ENCODE results near the gene TEX35. TPM values are rescaled to one million over a fixed set of nuclear protein-coding genes. Genes with fewer than 3 reads are reported as not detected.
"Not testable (repeated sequence)": the region's sequence is repeated elsewhere in the genome, so short reads cannot be mapped to it uniquely, and the experiment has no call there.

TEX35 gene
- total RNA-seq, 4 donors from 2014 or later = not detected

- in situ Hi-C loops (cut with MboI; ENCODE audit: low pct_ligation_motif_present in 1 of 4, low pct_unique_long_range_greater_than_20kb in 1 of 4, low sequenced_read_pairs in 3 of 4) = loop anchor here (10.0 to 25.0 kb wide), 4 partner anchors 187 to 814 kb away; partner anchors contain the start of gene AXDND1 (in 3 of the 4)
- H3K27me3 ChIP-seq = no peaks in the 10 kb centered on the region
- intact Hi-C loops (cut with DNase I; ENCODE audit: low total_unique reads) = no loop called here
- H3K4me1 ChIP-seq = peaks cover 8 to 20% (median 14%) of the 10 kb centered on the region in 4 donors
- no peaks in the 10 kb centered on the region for H3K36me3 ChIP-seq
- H3K9me3 ChIP-seq = no peaks in the 10 kb centered on the region
- 82% methylated on average over 3 of the region's 3 CpGs; no CpG with 5 or more reads in 1 of the 2 donors for WGBS, 2 donors (ENCODE audit: low coverage in 1 of 2)
- H3K27ac ChIP-seq = no peak overlapping the region
- no peak overlapping the region for H3K4me3 ChIP-seq
- TF ChIP-seq CTCF (IDR thresholded peaks at IDR 0.05) (no peak), EP300 (IDR thresholded peaks at IDR 0.05; ENCODE audit: low read depth) (no peak), POLR2AphosphoS5 (IDR thresholded peaks at IDR 0.05) (no peak), POLR2A (IDR thresholded peaks at IDR 0.05) (no peak)
- DNase-seq = no peak
Observed at GRCh38 chr1:178548108-178548507, 35.2 kb downstream of the TEX35 start.

- no peaks in the 10 kb centered on the region for H3K27me3 ChIP-seq
- in situ Hi-C loops (cut with MboI; ENCODE audit: low pct_ligation_motif_present in 1 of 4, low pct_unique_long_range_greater_than_20kb in 1 of 4, low sequenced_read_pairs in 3 of 4) = no loop called here
- H3K4me1 ChIP-seq = no peaks in the 10 kb centered on the region
- TF ChIP-seq POLR2AphosphoS5 (IDR thresholded peaks at IDR 0.05) (no peak), POLR2A (IDR thresholded peaks at IDR 0.05) (no peak), EP300 (IDR thresholded peaks at IDR 0.05; ENCODE audit: low read depth) (no peak), CTCF (IDR thresholded peaks at IDR 0.05) (no peak)
- H3K36me3 ChIP-seq = no peaks in the 10 kb centered on the region
- WGBS, 2 donors (ENCODE audit: low coverage in 1 of 2) = 33 to 64% methylated on average over 1 to 3 of the region's 3 CpGs
- H3K27ac ChIP-seq = no peak overlapping the region
- no peak for DNase-seq
- intact Hi-C loops (cut with DNase I; ENCODE audit: low total_unique reads) = no loop called here
- H3K9me3 ChIP-seq = peaks cover 0 to 4% of the 10 kb centered on the region in 2 donors
- no peak overlapping the region for H3K4me3 ChIP-seq
Observed at GRCh38 chr1:178551307-178551706, 38.4 kb downstream of the TEX35 start.

- H3K4me3 ChIP-seq = no peak overlapping the region
- in situ Hi-C loops (cut with MboI; ENCODE audit: low pct_ligation_motif_present in 1 of 4, low pct_unique_long_range_greater_than_20kb in 1 of 4, low sequenced_read_pairs in 3 of 4) = no loop called here
- H3K27ac ChIP-seq = no peak overlapping the region
- intact Hi-C loops (cut with DNase I; ENCODE audit: low total_unique reads) = no loop called here
- TF ChIP-seq EP300 (IDR thresholded peaks at IDR 0.05; ENCODE audit: low read depth) (no peak), POLR2A (IDR thresholded peaks at IDR 0.05) (no peak), POLR2AphosphoS5 (IDR thresholded peaks at IDR 0.05) (no peak), CTCF (IDR thresholded peaks at IDR 0.05) (no peak)
- peaks cover 0 to 4% of the 10 kb centered on the region in 2 donors for H3K9me3 ChIP-seq
- WGBS, 2 donors (ENCODE audit: low coverage in 1 of 2) = 88 to 100% methylated on average over 1 to 3 of the region's 3 CpGs
- no peaks in the 10 kb centered on the region for H3K4me1 ChIP-seq
- no peak for DNase-seq
- H3K36me3 ChIP-seq = no peaks in the 10 kb centered on the region
- no peaks in the 10 kb centered on the region for H3K27me3 ChIP-seq
Observed at GRCh38 chr1:178551940-178552339, 39.0 kb downstream of the TEX35 start.

GRCh38 chr1:178552856-178553255 is 39.9 kb downstream of the TEX35 start:
- no peak overlapping the region for H3K27ac ChIP-seq
- in situ Hi-C loops (cut with MboI; ENCODE audit: low pct_ligation_motif_present in 1 of 4, low pct_unique_long_range_greater_than_20kb in 1 of 4, low sequenced_read_pairs in 3 of 4) = no loop called here
- 92% methylated on average over 3 of the region's 3 CpGs; no CpG with 5 or more reads in 1 of the 2 donors for WGBS, 2 donors (ENCODE audit: low coverage in 1 of 2)
- no peak overlapping the region for H3K4me3 ChIP-seq
- no peak for TF ChIP-seq POLR2A (IDR thresholded peaks at IDR 0.05)
- TF ChIP-seq CTCF (IDR thresholded peaks at IDR 0.05) = no peak
- no peak for TF ChIP-seq EP300 (IDR thresholded peaks at IDR 0.05; ENCODE audit: low read depth)
- TF ChIP-seq POLR2AphosphoS5 (IDR thresholded peaks at IDR 0.05) = no peak
- no peaks in the 10 kb centered on the region for H3K36me3 ChIP-seq
- H3K9me3 ChIP-seq = peaks cover 0 to 4% of the 10 kb centered on the region in 2 donors
- intact Hi-C loops (cut with DNase I; ENCODE audit: low total_unique reads) = no loop called here
- no peaks in the 10 kb centered on the region for H3K27me3 ChIP-seq
- no peak for DNase-seq
- H3K4me1 ChIP-seq = no peaks in the 10 kb centered on the region

GRCh38 chr1:178554351-178554750 is 41.4 kb downstream of the TEX35 start:
- H3K27ac ChIP-seq; in situ Hi-C loops (cut with MboI; ENCODE audit: low pct_ligation_motif_present in 1 of 4, low pct_unique_long_range_greater_than_20kb in 1 of 4, low sequenced_read_pairs in 3 of 4); H3K36me3 ChIP-seq; intact Hi-C loops (cut with DNase I; ENCODE audit: low total_unique reads); DNase-seq; H3K4me1 ChIP-seq; H3K9me3 ChIP-seq; H3K4me3 ChIP-seq; H3K27me3 ChIP-seq: not testable (repeated sequence)
- WGBS, 2 donors (ENCODE audit: low coverage in 1 of 2) = 71 to 98% methylated on average over 1 to 5 of the region's 5 CpGs

GRCh38 chr1:178555613-178556012 is 42.7 kb downstream of the TEX35 start:
- intact Hi-C loops (cut with DNase I; ENCODE audit: low total_unique reads); H3K4me1 ChIP-seq; DNase-seq; H3K4me3 ChIP-seq; H3K36me3 ChIP-seq; H3K27ac ChIP-seq; H3K27me3 ChIP-seq; in situ Hi-C loops (cut with MboI; ENCODE audit: low pct_ligation_motif_present in 1 of 4, low pct_unique_long_range_greater_than_20kb in 1 of 4, low sequenced_read_pairs in 3 of 4); H3K9me3 ChIP-seq: not testable (repeated sequence)
- 89 to 96% methylated on average over 1 of the region's 1 CpG for WGBS, 2 donors (ENCODE audit: low coverage in 1 of 2)

- H3K4me1 ChIP-seq; H3K36me3 ChIP-seq; H3K9me3 ChIP-seq; in situ Hi-C loops (cut with MboI; ENCODE audit: low pct_ligation_motif_present in 1 of 4, low pct_unique_long_range_greater_than_20kb in 1 of 4, low sequenced_read_pairs in 3 of 4); DNase-seq; intact Hi-C loops (cut with DNase I; ENCODE audit: low total_unique reads); H3K27ac ChIP-seq; H3K4me3 ChIP-seq; H3K27me3 ChIP-seq: not testable (repeated sequence)
- 0 to 34% methylated on average over 1 to 5 of the region's 5 CpGs for WGBS, 2 donors (ENCODE audit: low coverage in 1 of 2)
Observed at GRCh38 chr1:178558816-178559215, 45.9 kb downstream of the TEX35 start.

All from transverse colon (tissue), 4 donors.